B cell (primary cell): ENCODE data around the gene BHLHA15. TPM values are rescaled to one million over a fixed set of nuclear protein-coding genes. Genes with fewer than 3 reads are reported as not detected.

ENCODE experiments used
- ATAC-seq: fragments of 200-7000 bp; cut with Tn5 transposase; one replicate; pipeline ENCODE4 v1.10.0; 2021; ENCODE audit warnings: low read depth, mild to moderate bottlenecking, moderate number of reproducible peaks, moderate library complexity
- CTCF ChIA-PET: fragments of 350-600 bp; sonication (Branson Sonifier 250); formaldehyde crosslinking; loops from one replicate; lab custom pipeline; 2021; ENCODE audit warnings: antibody characterized with exemption, inconsistent platforms; lab: Charles Lee
- POLR2A ChIA-PET: fragments of 350-600 bp; sonication (Branson Sonifier 250); formaldehyde crosslinking; loops from one replicate; lab custom pipeline; 2021; ENCODE audit warnings: antibody characterized with exemption; lab: Charles Lee
- DNase-seq: peaks from one replicate; pipeline ENCODE4 v3.0.0; 2013
- H2AFZ ChIP-seq: 2 replicates; pipeline ENCODE4 v1.6.1; 2012; ENCODE audit warnings: mild to moderate bottlenecking, low read depth, low read length; ENCODE audit not compliant: insufficient read depth, poor library complexity, severe bottlenecking
- H3K27ac ChIP-seq, 2 donors: 1 replicate in 1 of 2; 2 replicates in 1 of 2; pipeline ENCODE4 v1.5.1; 2012 to 2013; ENCODE audit warnings: low read length in 2 of 2, mild to moderate bottlenecking in 2 of 2, moderate library complexity in 1 of 2
- H3K27me3 ChIP-seq, 4 experiments: fragments of 200-600 bp in 1 of 4; sonication (generic) in 1 of 4; replicated peaks in 1 of 4; 1 replicate in 2 of 4; 2 replicates in 2 of 4; pipeline versions ENCODE4 v1.6.1 to v1.7.0; 2013 to 2016; ENCODE audit warnings: low read length in 3 of 4, mild to moderate bottlenecking in 2 of 4, mixed read lengths in 1 of 4, moderate library complexity in 1 of 4; ENCODE audit not compliant: insufficient read depth in 4 of 4, control insufficient read depth in 3 of 4; ENCODE audit errors: control extremely low read depth in 1 of 4
- H3K36me3 ChIP-seq, 2 experiments: replicated peaks in 1 of 2; 1 replicate in 1 of 2; 2 replicates in 1 of 2; pipeline versions ENCODE4 v1.6.1 to v1.7.1; 2013; ENCODE audit warnings: low read length in 1 of 2; ENCODE audit not compliant: insufficient read depth in 2 of 2, control insufficient read depth in 1 of 2; ENCODE audit errors: control extremely low read depth in 1 of 2, extremely low read depth in 1 of 2
- H3K4me1 ChIP-seq, 2 donors: fragments of 200-600 bp in 1 of 2; sonication (generic) in 1 of 2; 1 replicate in 1 of 2; 2 replicates in 1 of 2; pipeline versions ENCODE4 v1.5.1 to v1.6.1; 2013 to 2017; ENCODE audit warnings: low read length in 2 of 2; ENCODE audit not compliant: control insufficient read depth in 2 of 2, insufficient read depth in 2 of 2
- H3K4me2 ChIP-seq: replicated peaks from 2 replicates; pipeline ENCODE3; 2012; ENCODE audit warnings: mild to moderate bottlenecking, low read depth, low read length; ENCODE audit not compliant: poor library complexity, severe bottlenecking
- H3K4me3 ChIP-seq, 5 experiments: fragments of 200-600 bp in 1 of 5; sonication (generic) in 1 of 5; 1 replicate in 3 of 5; 2 replicates in 2 of 5; pipeline versions ENCODE4 v1.5.1 to v1.7.0; 2011 to 2016; ENCODE audit warnings: low read length in 4 of 5, mild to moderate bottlenecking in 4 of 5, low read depth in 2 of 5, control low read depth in 1 of 5, moderate library complexity in 1 of 5; ENCODE audit not compliant: insufficient read depth in 1 of 5; ENCODE audit errors: control extremely low read depth in 1 of 5, extremely low read depth in 1 of 5
- H3K79me2 ChIP-seq: fragments of 200-600 bp; sonication (generic); one replicate; pipeline ENCODE4 v1.6.0; 2016; ENCODE audit warnings: low read length; ENCODE audit not compliant: control insufficient read depth, insufficient read depth
- H3K9ac ChIP-seq: fragments of 200-600 bp; sonication (generic); 2 replicates; pipeline ENCODE4 v1.6.1; 2017; ENCODE audit warnings: mild to moderate bottlenecking, low read length, moderate library complexity
- H3K9me3 ChIP-seq, 3 donors: one replicate each; pipeline versions ENCODE4 v1.6.1 to v1.7.1; 2013; ENCODE audit warnings: low read length in 2 of 3; ENCODE audit not compliant: control insufficient read depth in 2 of 3, insufficient read depth in 1 of 3; ENCODE audit errors: control extremely low read depth in 1 of 3
- H4K20me1 ChIP-seq: 2 replicates; pipeline ENCODE4 v1.6.0; 2012; ENCODE audit warnings: mild to moderate bottlenecking, low read length; ENCODE audit not compliant: insufficient read depth, control insufficient read depth, poor library complexity, severe bottlenecking
- H3K27ac Mint-ChIP-seq: one replicate; pipeline ENCODE4 v1.8.0; 2021; ENCODE audit warnings: mixed read lengths
- H3K27me3 Mint-ChIP-seq: one replicate; pipeline ENCODE4 v1.8.0; 2021; ENCODE audit warnings: mixed read lengths
- H3K4me1 Mint-ChIP-seq: one replicate; pipeline ENCODE4 v1.8.0; 2021; ENCODE audit warnings: mixed read lengths
- H3K4me3 Mint-ChIP-seq: one replicate; pipeline ENCODE4 v1.8.0; 2021; ENCODE audit warnings: mixed read lengths
- H3K9me3 Mint-ChIP-seq: one replicate; pipeline ENCODE4 v1.8.0; 2022; ENCODE audit warnings: mixed read lengths; ENCODE audit not compliant: insufficient read depth
- EZH2 ChIP-seq: IDR thresholded peaks from 2 replicates; pipeline ENCODE4 v1.6.1; 2012; ENCODE audit warnings: borderline replicate concordance, low read depth, mild to moderate bottlenecking, moderate library complexity, low read length; ENCODE audit not compliant: insufficient read depth, poor library complexity, severe bottlenecking
- WGBS: methylation state at CpG from one replicate; pipeline ENCODE4 v1.1.5; 2013; ENCODE audit warnings: missing lambda C conversion rate; ENCODE audit not compliant: insufficient coverage; 5-methylcytosine and 5-hydroxymethylcytosine counted together
- intact Hi-C: fragments of 100-400 bp; cut with micrococcal nuclease; formaldehyde crosslinking; loops from one replicate; pipeline ENCODE4 v1.10.0; 2022
- polyA plus RNA-seq: library from polyadenylated mRNA; depleted of rRNA; stranded (reverse); fragments of >200 nt; gene quantifications from 2 replicates; pipeline ENCODE4 v1.2.3, GENCODE V29; 2012
- total RNA-seq, 2 donors: library from RNA; stranded (reverse); fragments of 120-200 nt in 1 of 2; gene quantifications; 1 replicate in 1 of 2; 2 replicates in 1 of 2; pipeline versions ENCODE4 v1.2.3 to v1.2.4, GENCODE V29; 2013 to 2022
- TF ChIP-seq, protein P1 (sequence below): fragments of 200-600 bp; IDR thresholded peaks from one replicate; pipeline ENCODE4 v1.8.0; 2022; ENCODE audit warnings: antibody characterized with exemption, mild to moderate bottlenecking

Gene BHLHA15
- total and polyA plus RNA-seq, 2 donors (not counting 1 experiment from before 2014, with no cell fraction given) = 0.74 to 2.2 TPM

DNA sequence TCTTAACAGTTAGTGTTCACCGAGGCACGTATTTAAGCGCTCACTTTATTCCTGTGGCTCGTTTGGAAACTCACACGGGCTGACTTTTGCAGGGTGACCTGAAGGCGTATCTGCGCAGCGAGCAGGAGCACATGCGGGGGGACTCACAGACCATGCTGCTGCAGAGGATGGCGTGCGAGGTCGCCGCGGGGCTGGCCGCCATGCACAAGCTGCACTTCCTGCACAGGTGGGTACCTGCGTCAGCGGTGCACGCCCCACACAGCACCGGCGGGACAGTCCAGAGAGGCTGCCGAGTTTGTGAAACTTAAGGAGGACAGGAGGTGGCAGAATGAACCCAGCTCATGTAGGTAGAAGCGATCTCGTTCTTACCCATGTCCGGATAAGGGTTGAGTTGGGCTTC, 39.8 kb upstream of the BHLHA15 start:
- Histone ChIP-seq H3K27ac (no peak overlapping the region), H3K4me2 (no peak overlapping the region), H3K4me1 (peaks cover 0 to 6% of the 10 kb centered on the region in 2 donors), H3K79me2 (no peaks in the 10 kb centered on the region), H3K9ac (no peak overlapping the region), H4K20me1 (peaks cover 22% of the 10 kb centered on the region), H3K9me3 (no peaks in the 10 kb centered on the region), H3K36me3 (peaks cover 0 to 5% of the 10 kb centered on the region in 2 experiments), H3K27me3 (no peaks in the 10 kb centered on the region), H2AFZ (no peak overlapping the region), H3K4me3 (no peak overlapping the region)
- 99% methylated on average over 20 of the region's 24 CpGs for WGBS
- Mint-ChIP-seq H3K9me3 (no peaks in the 10 kb centered on the region), H3K4me3 (no peak overlapping the region), H3K27ac (no peak overlapping the region), H3K27me3 (peaks cover 2% of the 10 kb centered on the region), H3K4me1 (peaks cover 9% of the 10 kb centered on the region)
- DNase-seq (no peak), ATAC-seq (no peak)
- CTCF ChIA-PET = interaction anchor here (1.3 to 11.3 kb wide), 2 partner anchors 65 to 149 kb away, joined by 3 to 383 read pairs; no protein-coding TSS in a partner anchor
- POLR2A ChIA-PET = no interaction called here
- TF ChIP-seq, protein P1, sequence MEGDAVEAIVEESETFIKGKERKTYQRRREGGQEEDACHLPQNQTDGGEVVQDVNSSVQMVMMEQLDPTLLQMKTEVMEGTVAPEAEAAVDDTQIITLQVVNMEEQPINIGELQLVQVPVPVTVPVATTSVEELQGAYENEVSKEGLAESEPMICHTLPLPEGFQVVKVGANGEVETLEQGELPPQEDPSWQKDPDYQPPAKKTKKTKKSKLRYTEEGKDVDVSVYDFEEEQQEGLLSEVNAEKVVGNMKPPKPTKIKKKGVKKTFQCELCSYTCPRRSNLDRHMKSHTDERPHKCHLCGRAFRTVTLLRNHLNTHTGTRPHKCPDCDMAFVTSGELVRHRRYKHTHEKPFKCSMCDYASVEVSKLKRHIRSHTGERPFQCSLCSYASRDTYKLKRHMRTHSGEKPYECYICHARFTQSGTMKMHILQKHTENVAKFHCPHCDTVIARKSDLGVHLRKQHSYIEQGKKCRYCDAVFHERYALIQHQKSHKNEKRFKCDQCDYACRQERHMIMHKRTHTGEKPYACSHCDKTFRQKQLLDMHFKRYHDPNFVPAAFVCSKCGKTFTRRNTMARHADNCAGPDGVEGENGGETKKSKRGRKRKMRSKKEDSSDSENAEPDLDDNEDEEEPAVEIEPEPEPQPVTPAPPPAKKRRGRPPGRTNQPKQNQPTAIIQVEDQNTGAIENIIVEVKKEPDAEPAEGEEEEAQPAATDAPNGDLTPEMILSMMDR = no peak
- TF ChIP-seq EZH2 = no peak
- intact Hi-C loops = no loop called here

DNA sequence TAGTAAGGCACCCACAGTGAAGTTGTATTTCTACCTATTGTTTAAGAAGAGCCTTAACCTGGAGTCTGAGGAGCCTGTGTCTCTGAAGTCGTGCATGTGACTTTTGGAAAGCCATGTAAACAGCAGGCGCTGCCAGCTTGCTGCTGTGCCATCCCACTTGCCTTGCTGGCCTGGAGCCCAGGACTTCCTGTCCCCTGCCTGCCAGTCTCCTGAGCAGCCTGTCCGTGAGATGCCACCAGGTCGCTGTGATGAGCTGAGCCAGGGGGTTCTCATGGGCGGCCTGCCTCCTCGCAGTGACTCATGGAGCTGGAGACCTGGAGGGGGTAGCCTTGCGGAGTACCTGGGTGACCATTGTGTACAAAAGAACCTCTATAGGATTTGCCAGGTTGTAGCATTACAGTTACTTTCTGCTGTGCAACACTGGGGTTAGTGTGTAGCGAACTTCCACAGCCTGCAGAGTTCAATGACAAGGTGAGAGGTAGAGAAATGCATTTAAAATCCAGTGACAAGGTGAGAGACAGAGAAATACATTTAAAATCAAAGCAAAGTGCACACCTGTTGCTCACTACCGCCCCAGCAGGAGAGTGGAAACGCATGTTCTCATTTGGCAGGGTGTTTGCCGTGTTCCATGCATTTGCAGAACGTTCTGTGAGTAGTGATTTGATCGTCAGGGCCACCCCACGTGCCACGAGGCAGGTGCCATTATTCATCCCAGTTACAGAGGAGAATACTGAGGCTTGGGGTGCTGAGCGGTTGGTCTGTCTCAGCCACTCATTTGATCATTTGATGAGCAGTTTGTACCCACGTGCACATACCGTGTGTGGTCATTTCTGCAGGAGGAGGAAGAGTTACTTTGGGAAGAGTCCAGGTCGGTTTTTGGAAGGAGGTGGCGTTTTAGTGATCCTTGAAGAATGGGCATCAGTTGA, 36.6 kb upstream of the BHLHA15 start:
- no peak overlapping the region for H2AFZ ChIP-seq
- H3K27ac Mint-ChIP-seq = no peak overlapping the region
- no peaks in the 10 kb centered on the region for H3K4me1 Mint-ChIP-seq
- TF ChIP-seq EZH2 = no peak
- TF ChIP-seq, protein P1 = no peak
- no peaks in the 10 kb centered on the region for H3K27me3 Mint-ChIP-seq
- DNase-seq = no peak
- ATAC-seq = no peak
- H3K9me3 ChIP-seq = no peaks in the 10 kb centered on the region
- intact Hi-C loops = no loop called here
- H3K4me1 ChIP-seq = no peaks in the 10 kb centered on the region
- 98% methylated on average over 18 of the region's 20 CpGs for WGBS
- ChIA-PET POLR2A (no interaction called here), CTCF (interaction anchor here (1.1 to 1.9 kb wide), 2 partner anchors 68 to 153 kb away, joined by 3 to 4 read pairs; partner anchors contain the start of gene LMTK2)
- H3K9ac ChIP-seq = no peak overlapping the region
- no peak overlapping the region for H3K27ac ChIP-seq
- H3K4me2 ChIP-seq = no peak overlapping the region
- H3K36me3 ChIP-seq = peaks cover 0 to 5% of the 10 kb centered on the region in 2 experiments
- H3K9me3 Mint-ChIP-seq = no peaks in the 10 kb centered on the region
- no peak overlapping the region for H3K4me3 Mint-ChIP-seq
- H4K20me1 ChIP-seq = peaks cover 3% of the 10 kb centered on the region
- no peaks in the 10 kb centered on the region for H3K79me2 ChIP-seq
- no peaks in the 10 kb centered on the region for H3K27me3 ChIP-seq
- no peak overlapping the region for H3K4me3 ChIP-seq
